Spleen (tissue), 11 donors: ENCODE measurements around the gene TBC1D21. TPM values are rescaled to one million over a fixed set of nuclear protein-coding genes. Genes with fewer than 3 reads are reported as not detected.

Source experiments
- DNase-seq: peaks from one replicate; pipeline ENCODE4 v3.0.0-alpha.2; 2020
- H3K27ac ChIP-seq, 8 donors: fragments of 200-600 bp; sonication (generic) in 7 of 8; 1 replicate in 4 of 8; 2 replicates in 4 of 8; pipeline versions ENCODE4 v1.5.0 to v1.8.0; 2016 to 2021; ENCODE audit warnings: inconsistent platforms in 4 of 8, mild to moderate bottlenecking in 4 of 8, moderate library complexity in 1 of 8
- H3K27me3 ChIP-seq, 7 donors: fragments of 200-600 bp; sonication (generic) in 6 of 7; replicated peaks in 1 of 7; 1 replicate in 4 of 7; 2 replicates in 3 of 7; pipeline versions ENCODE4 v1.5.0 to v1.8.0; 2016 to 2021; ENCODE audit warnings: inconsistent platforms in 3 of 7, mild to moderate bottlenecking in 1 of 7
- H3K36me3 ChIP-seq, 6 donors: fragments of 200-600 bp; sonication (generic) in 5 of 6; 1 replicate in 4 of 6; 2 replicates in 2 of 6; pipeline versions ENCODE4 v1.5.0 to v1.8.0; 2016 to 2021; ENCODE audit warnings: inconsistent platforms in 2 of 6
- H3K4me1 ChIP-seq, 6 donors: fragments of 200-600 bp; sonication (generic) in 5 of 6; 1 replicate in 3 of 6; 2 replicates in 3 of 6; pipeline versions ENCODE4 v1.5.0 to v1.8.0; 2016 to 2021; ENCODE audit warnings: inconsistent platforms in 3 of 6
- H3K4me3 ChIP-seq, 8 donors: fragments of 200-600 bp; sonication (generic) in 7 of 8; 1 replicate in 4 of 8; 2 replicates in 4 of 8; pipeline versions ENCODE4 v1.5.0 to v1.8.0; 2016 to 2021; ENCODE audit warnings: inconsistent platforms in 4 of 8, mild to moderate bottlenecking in 4 of 8, moderate library complexity in 2 of 8
- H3K9me3 ChIP-seq, 8 donors: fragments of 200-600 bp; sonication (generic) in 7 of 8; 1 replicate in 4 of 8; 2 replicates in 4 of 8; pipeline versions ENCODE4 v1.5.0 to v1.8.0; 2016 to 2021; ENCODE audit warnings: inconsistent platforms in 4 of 8
- POLR2A ChIP-seq, 3 donors: fragments of 450-650 bp; IDR thresholded peaks; one replicate each; pipeline ENCODE4 v1.5.1; 2017; ENCODE audit warnings: antibody characterized with exemption in 3 of 3, mild to moderate bottlenecking in 1 of 3
- POLR2AphosphoS5 ChIP-seq, 3 donors: sonication (generic); formaldehyde crosslinking; IDR thresholded peaks; one replicate each; pipeline ENCODE4 v1.5.1; 2017; ENCODE audit warnings: antibody characterized with exemption in 3 of 3
- WGBS, 5 donors: extraction: QIAGEN DNeasy Blood & Tissue Kit in 3 of 5; methylation state at CpG; one replicate each; pipeline versions ENCODE4 v1.1.5 to v1.1.7; 2013 to 2018; 5-methylcytosine and 5-hydroxymethylcytosine counted together
- intact Hi-C: fragments of 100-400 bp; cut with DNase I; formaldehyde crosslinking; loops from one replicate; pipeline ENCODE4 v1.15.0; 2023; ENCODE audit warnings: low total_unique reads
- polyA plus RNA-seq, 3 donors: library from polyadenylated mRNA; stranded (reverse); fragments of 200-250 nt; gene quantifications; one replicate each; pipeline ENCODE4 v1.2.1, GENCODE V29; 2013
- total RNA-seq, 7 donors: library from RNA; depleted of rRNA in 3 of 7; stranded (reverse); fragments of >200 nt in 3 of 7; fragmentation: NEBNext Ultra II Directional in 4 of 7; extraction: Animal tissue kit (Norgen Biotek cat#: 25700) in 4 of 7; gene quantifications; one replicate each; pipeline versions ENCODE4 v1.1.0 to v1.2.1, GENCODE V29; 2016 to 2021
- TF ChIP-seq, protein P1 (sequence below), 11 experiments: fragments of 200-600 bp in 7 of 11; fragments of 450-650 bp in 4 of 11; sonication (generic) in 4 of 11; IDR thresholded peaks in 8 of 11; conservative IDR thresholded peaks in 3 of 11; 1 replicate in 7 of 11; 2 replicates in 4 of 11; pipeline versions ENCODE4 v1.4.0 to v1.8.0; 2016 to 2021; ENCODE audit warnings: antibody characterized with exemption in 11 of 11, inconsistent platforms in 4 of 11, mild to moderate bottlenecking in 1 of 11
- donor health status: healthy with polysubstance abuse.
- donor health status: DM: no; HTN: no; CAD: no; lungs with moderate emphysema.
- donor health status: DM: no; HTN: no; CAD: no.
- donor health status: Bipolar disorder and iron deficiency.
- donor health status: healthy.
- donor health status: DM: no; HTN: no; CAD: no.
- donor health status: DM: yes; HTN: yes; CAD: no.

TBC1D21 gene
- total and polyA plus RNA-seq, 10 donors: not detected

DNA sequence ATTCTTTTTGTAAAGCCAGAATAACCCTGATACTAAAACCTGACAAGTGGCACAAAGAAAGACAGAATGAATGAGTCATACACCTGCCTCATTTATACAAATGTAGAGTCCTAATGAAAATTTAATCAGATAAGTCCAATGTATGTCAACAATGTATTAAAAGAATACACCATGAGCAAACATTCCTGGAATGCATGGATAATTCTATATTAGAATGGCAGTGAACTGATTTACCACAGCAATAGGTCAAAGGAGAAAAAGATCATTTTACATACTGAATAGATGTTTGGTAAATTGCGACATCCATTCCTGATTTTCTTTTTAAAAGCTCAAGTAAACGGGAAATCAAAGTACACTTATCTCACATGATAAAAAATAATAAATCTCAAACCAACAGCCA lies 41.7 kb downstream of the TBC1D21 start:
- intact Hi-C loops: no loop called here
- 79 to 88% (median 84%) methylated on average over 2 of the region's 2 CpGs for WGBS, 5 donors
- no peak for TF ChIP-seq POLR2AphosphoS5 (IDR thresholded peaks at IDR 0.05)
- TF ChIP-seq, protein P1, sequence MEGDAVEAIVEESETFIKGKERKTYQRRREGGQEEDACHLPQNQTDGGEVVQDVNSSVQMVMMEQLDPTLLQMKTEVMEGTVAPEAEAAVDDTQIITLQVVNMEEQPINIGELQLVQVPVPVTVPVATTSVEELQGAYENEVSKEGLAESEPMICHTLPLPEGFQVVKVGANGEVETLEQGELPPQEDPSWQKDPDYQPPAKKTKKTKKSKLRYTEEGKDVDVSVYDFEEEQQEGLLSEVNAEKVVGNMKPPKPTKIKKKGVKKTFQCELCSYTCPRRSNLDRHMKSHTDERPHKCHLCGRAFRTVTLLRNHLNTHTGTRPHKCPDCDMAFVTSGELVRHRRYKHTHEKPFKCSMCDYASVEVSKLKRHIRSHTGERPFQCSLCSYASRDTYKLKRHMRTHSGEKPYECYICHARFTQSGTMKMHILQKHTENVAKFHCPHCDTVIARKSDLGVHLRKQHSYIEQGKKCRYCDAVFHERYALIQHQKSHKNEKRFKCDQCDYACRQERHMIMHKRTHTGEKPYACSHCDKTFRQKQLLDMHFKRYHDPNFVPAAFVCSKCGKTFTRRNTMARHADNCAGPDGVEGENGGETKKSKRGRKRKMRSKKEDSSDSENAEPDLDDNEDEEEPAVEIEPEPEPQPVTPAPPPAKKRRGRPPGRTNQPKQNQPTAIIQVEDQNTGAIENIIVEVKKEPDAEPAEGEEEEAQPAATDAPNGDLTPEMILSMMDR (IDR thresholded peaks at IDR 0.05 in 8 of 11, conservative IDR thresholded peaks at IDR 0.05 in 3 of 11): no peak

DNA sequence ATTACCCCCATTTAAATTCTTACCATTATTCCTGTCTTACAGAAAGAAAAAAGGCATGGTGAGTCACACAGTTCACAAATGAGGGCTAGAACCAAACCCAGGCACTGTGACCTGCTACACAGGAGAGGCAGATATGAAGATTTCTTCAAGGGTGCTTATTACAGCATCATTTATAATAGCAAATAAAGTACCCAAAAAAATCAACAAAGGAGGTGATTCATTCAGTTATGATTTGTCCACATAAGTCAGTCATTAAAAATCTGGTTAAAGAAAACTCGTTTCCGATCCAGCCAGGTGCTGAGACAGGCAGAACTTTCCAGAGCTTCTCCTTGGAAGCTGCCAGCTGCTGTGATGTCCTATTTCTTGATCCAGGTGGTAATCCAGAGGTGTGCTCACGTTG lies 45.4 kb downstream of the TBC1D21 start:
- Histone ChIP-seq H3K36me3 (peaks cover 0 to 3% (median 0%) of the 10 kb centered on the region in 6 donors), H3K4me3 (no peak overlapping the region), H3K27me3 (no peaks in the 10 kb centered on the region), H3K4me1 (peaks cover 4 to 50% (median 32%) of the 10 kb centered on the region in 6 donors), H3K9me3 (peaks cover 0 to 20% (median 5%) of the 10 kb centered on the region in 8 donors), H3K27ac (no peak overlapping the region)
- no peak for DNase-seq
- 76 to 97% (median 93%) methylated on average over 3 of the region's 3 CpGs for whole genome bisulfite sequencing, 5 donors
- TF ChIP-seq, protein P1 (IDR thresholded peaks at IDR 0.05 in 8 of 11, conservative IDR thresholded peaks at IDR 0.05 in 3 of 11): no peak
- no peak for TF ChIP-seq POLR2A (IDR thresholded peaks at IDR 0.05)
- TF ChIP-seq POLR2AphosphoS5 (IDR thresholded peaks at IDR 0.05): no peak
- intact Hi-C loops: no loop called here

More for the DNA sequence above, 41.7 kb downstream of the TBC1D21 start:
- H3K9me3 ChIP-seq: peaks cover 0 to 20% (median 5%) of the 10 kb centered on the region in 8 donors
- no peak overlapping the region for H3K27ac ChIP-seq
- no peak for DNase-seq
- peaks cover 0 to 6% (median 0%) of the 10 kb centered on the region in 7 donors for H3K27me3 ChIP-seq
- peaks cover 0 to 3% (median 0%) of the 10 kb centered on the region in 6 donors for H3K36me3 ChIP-seq
- no peak overlapping the region for H3K4me3 ChIP-seq
- H3K4me1 ChIP-seq: peaks cover 0 to 17% (median 8%) of the 10 kb centered on the region in 6 donors

DNA sequence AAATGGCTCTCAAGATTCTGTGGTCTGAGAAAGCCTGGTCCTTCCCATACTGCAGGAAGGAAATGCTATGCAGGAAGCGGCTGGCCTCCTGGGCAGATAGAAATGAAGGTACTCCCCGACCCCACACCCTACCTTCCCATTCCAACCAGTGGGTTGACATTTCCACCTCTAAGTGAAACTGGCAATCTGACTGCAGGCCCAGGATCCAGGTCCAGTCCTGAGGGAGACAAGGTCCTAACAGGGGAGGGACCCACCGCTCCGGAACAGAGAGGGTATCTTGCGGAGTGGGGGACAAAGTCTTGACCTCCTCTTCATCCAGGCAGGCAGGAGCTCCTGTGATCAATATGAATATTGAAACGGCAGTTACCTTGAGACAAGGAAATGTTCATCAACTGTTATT lies 46.3 kb downstream of the TBC1D21 start:
- Histone ChIP-seq H3K4me3 (peak overlapping the region in 1 of 8 donors; percentile 43), H3K27ac (peak overlapping the region in 7 of 8 donors; percentile 73 to 89 (median 85)), H3K27me3 (no peaks in the 10 kb centered on the region), H3K36me3 (peaks cover 0 to 3% (median 0%) of the 10 kb centered on the region in 6 donors), H3K9me3 (peaks cover 0 to 20% (median 5%) of the 10 kb centered on the region in 8 donors), H3K4me1 (peaks cover 4 to 52% (median 38%) of the 10 kb centered on the region in 6 donors)
- DNase-seq: peak; percentile 69
- intact Hi-C loops: no loop called here
- TF ChIP-seq, protein P1 (IDR thresholded peaks at IDR 0.05 in 8 of 11, conservative IDR thresholded peaks at IDR 0.05 in 3 of 11): no peak
- TF ChIP-seq POLR2A (IDR thresholded peaks at IDR 0.05) (no peak), POLR2AphosphoS5 (IDR thresholded peaks at IDR 0.05) (no peak)
- WGBS, 5 donors: 67 to 85% (median 72%) methylated on average over 6 of the region's 6 CpGs

DNA sequence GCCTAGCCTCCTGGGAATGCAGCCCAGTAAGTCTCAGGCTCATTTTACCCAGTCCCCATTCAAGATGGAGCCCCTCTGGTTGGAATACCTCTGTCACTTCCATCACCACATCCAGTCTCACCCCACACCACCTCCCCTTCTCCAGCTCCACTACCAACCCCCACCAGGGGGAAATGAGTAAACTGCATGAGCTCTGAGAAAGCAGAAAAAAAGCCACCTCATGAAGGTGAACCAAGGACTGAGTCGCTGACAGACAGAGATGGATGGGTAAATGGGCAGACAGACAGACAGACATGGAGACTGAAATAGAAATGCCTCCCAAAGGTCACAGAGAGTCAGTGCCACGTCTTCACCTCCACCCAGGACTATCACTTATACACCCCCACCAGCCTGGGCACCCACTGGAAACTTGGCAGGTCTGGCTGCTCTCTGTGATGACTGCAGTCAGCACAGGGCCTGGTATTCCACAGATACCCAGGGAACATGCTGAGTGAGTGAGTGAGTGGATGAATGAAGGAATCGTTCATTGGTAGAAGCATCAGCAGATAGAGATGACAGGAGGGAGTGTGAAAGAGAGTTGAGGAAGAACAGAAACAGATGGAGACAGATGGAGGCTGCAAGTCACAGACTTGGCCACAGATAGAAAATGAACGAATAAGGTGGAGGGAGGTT lies 48.0 kb downstream of the TBC1D21 start:
- no peak for TF ChIP-seq POLR2AphosphoS5 (IDR thresholded peaks at IDR 0.05)
- TF ChIP-seq POLR2A (IDR thresholded peaks at IDR 0.05): no peak
- TF ChIP-seq, protein P1 (IDR thresholded peaks at IDR 0.05 in 8 of 11, conservative IDR thresholded peaks at IDR 0.05 in 3 of 11): no peak
- peak; percentile 46 for DNase-seq
- H3K27me3 ChIP-seq: peaks cover 0 to 9% (median 0%) of the 10 kb centered on the region in 7 donors
- H3K9me3 ChIP-seq: peaks cover 0 to 14% (median 0%) of the 10 kb centered on the region in 8 donors
- H3K4me3 ChIP-seq: no peak overlapping the region
- intact Hi-C loops: no loop called here
- 60 to 73% (median 71%) methylated on average over 4 of the region's 4 CpGs for WGBS, 5 donors
- H3K27ac ChIP-seq: peak overlapping the region in 7 of 8 donors; percentile 61 to 89 (median 85)
- H3K36me3 ChIP-seq: no peaks in the 10 kb centered on the region
- peaks cover 6 to 69% (median 51%) of the 10 kb centered on the region in 6 donors for H3K4me1 ChIP-seq
